IMR-90 (cell line): ENCODE data around the gene BARX1. TPM values are rescaled to one million over a fixed set of nuclear protein-coding genes. Genes with fewer than 3 reads are reported as not detected.

Experiments used
- ATAC-seq: fragments of 200-7000 bp; cut with Tn5 transposase; 2 replicates; pipeline ENCODE4 v1.9.1; 2020; ENCODE audit warnings: low read depth, mild to moderate bottlenecking, moderate library complexity
- BruUV-seq: library from RNA; stranded (reverse); fragments of 400-500 nt; replicated peaks from 2 replicates; lab custom pipeline; 2021; lab: Mats Ljungman, UMichigan
- CTCF ChIA-PET: fragments of 300-600 bp; formaldehyde crosslinking; extraction: SDS; loops from one replicate; lab custom pipeline; 2021; ENCODE audit warnings: antibody characterized with exemption; lab: Yijun Ruan, JAX
- POLR2A ChIA-PET: fragments of 300-600 bp; sonication (Branson Sonifier 250); formaldehyde crosslinking; loops from one replicate; lab custom pipeline; 2022; ENCODE audit warnings: antibody characterized with exemption; ENCODE audit not compliant: unreplicated experiment; lab: Charles Lee
- DNase-seq: peaks from one replicate; pipeline ENCODE4 v3.0.0; 2013
- H2AFZ ChIP-seq: replicated peaks from 2 replicates; pipeline ENCODE3; 2013; ENCODE audit warnings: low read length, mild to moderate bottlenecking; ENCODE audit not compliant: poor library complexity
- H2AK5ac ChIP-seq: 2 replicates; pipeline ENCODE4 v1.6.1; 2013; ENCODE audit warnings: low read depth, low read length, inconsistent platforms
- H2AK9ac ChIP-seq: replicated peaks from 2 replicates; pipeline ENCODE3; 2013; ENCODE audit warnings: mild to moderate bottlenecking, low read depth, low read length, moderate library complexity; ENCODE audit not compliant: poor library complexity
- H2BK120ac ChIP-seq: 2 replicates; pipeline ENCODE4 v1.6.1; 2013; ENCODE audit warnings: low read depth, low read length, inconsistent platforms
- H2BK15ac ChIP-seq: 3 replicates; pipeline ENCODE4 v1.6.1; 2013; ENCODE audit warnings: low read depth, low read length, inconsistent platforms
- H2BK20ac ChIP-seq: 2 replicates; pipeline ENCODE4 v1.6.1; 2013; ENCODE audit warnings: low read depth, mild to moderate bottlenecking, inconsistent platforms, low read length, moderate library complexity
- H2BK5ac ChIP-seq: 2 replicates; pipeline ENCODE4 v1.6.1; 2013; ENCODE audit warnings: mild to moderate bottlenecking, low read depth, low read length, inconsistent platforms; ENCODE audit not compliant: poor library complexity, severe bottlenecking
- H3K14ac ChIP-seq: replicated peaks from 2 replicates; pipeline ENCODE4 v1.6.1; 2013; ENCODE audit warnings: low read depth, low read length, inconsistent platforms
- H3K18ac ChIP-seq: 2 replicates; pipeline ENCODE4 v1.6.1; 2013; ENCODE audit warnings: low read depth, low read length, control low read depth
- H3K23ac ChIP-seq: 2 replicates; pipeline ENCODE4 v1.6.1; 2013; ENCODE audit warnings: low read depth, low read length, inconsistent platforms
- H3K27ac ChIP-seq: 2 replicates; pipeline ENCODE4 v1.5.1; 2013; ENCODE audit warnings: mild to moderate bottlenecking, control low read depth, low read length; ENCODE audit not compliant: insufficient read depth
- H3K27me3 ChIP-seq: 2 replicates; pipeline ENCODE4 v1.6.1; 2013; ENCODE audit warnings: low read length; ENCODE audit not compliant: control insufficient read depth, insufficient read depth
- H3K36me3 ChIP-seq: 2 replicates; pipeline ENCODE4 v1.6.1; 2013; ENCODE audit warnings: low read length, mixed read lengths; ENCODE audit not compliant: control insufficient read depth, insufficient read depth
- H3K4ac ChIP-seq: 2 replicates; pipeline ENCODE4 v1.6.1; 2013; ENCODE audit warnings: low read depth, low read length, inconsistent platforms
- H3K4me1 ChIP-seq: 2 replicates; pipeline ENCODE4 v1.6.1; 2013; ENCODE audit warnings: low read length, mixed read lengths; ENCODE audit not compliant: control insufficient read depth, insufficient read depth
- H3K4me2 ChIP-seq: 2 replicates; pipeline ENCODE4 v1.6.1; 2013; ENCODE audit warnings: low read depth, mild to moderate bottlenecking, control low read depth, low read length, moderate library complexity
- H3K4me3 ChIP-seq: 2 replicates; pipeline ENCODE4 v1.5.1; 2013; ENCODE audit warnings: low read depth, mild to moderate bottlenecking, control low read depth, low read length, moderate library complexity; ENCODE audit not compliant: insufficient read depth
- H3K56ac ChIP-seq: 2 replicates; pipeline ENCODE4 v1.6.1; 2013; ENCODE audit warnings: low read length, inconsistent platforms; ENCODE audit not compliant: insufficient read depth; ENCODE audit errors: extremely low read depth
- H3K79me1 ChIP-seq, 2 experiments: 2 replicates each; pipeline ENCODE4 v1.6.1; 2013; ENCODE audit warnings: low read length in 2 of 2, inconsistent platforms in 1 of 2, low read depth in 1 of 2
- H3K9ac ChIP-seq: 2 replicates; pipeline ENCODE4 v1.6.1; 2013; ENCODE audit warnings: low read depth, low read length, control low read depth
- H3K9me1 ChIP-seq: 2 replicates; pipeline ENCODE4 v1.6.1; 2013; ENCODE audit warnings: low read length, inconsistent platforms; ENCODE audit not compliant: insufficient read depth
- H3K9me3 ChIP-seq: 2 replicates; pipeline ENCODE4 v1.6.1; 2013; ENCODE audit warnings: low read length; ENCODE audit not compliant: control insufficient read depth, insufficient read depth
- H4K20me1 ChIP-seq: 2 replicates; pipeline ENCODE4 v1.6.1; 2013; ENCODE audit warnings: low read length, inconsistent platforms; ENCODE audit not compliant: insufficient read depth
- H4K5ac ChIP-seq: 2 replicates; pipeline ENCODE4 v1.6.1; 2013; ENCODE audit warnings: mild to moderate bottlenecking, low read depth, low read length, control low read depth
- H4K8ac ChIP-seq, 2 experiments: 2 replicates each; pipeline ENCODE4 v1.6.1; 2013; ENCODE audit warnings: low read depth in 2 of 2, low read length in 2 of 2, control low read depth in 1 of 2, inconsistent platforms in 1 of 2
- H4K91ac ChIP-seq: 2 replicates; pipeline ENCODE4 v1.6.1; 2013; ENCODE audit warnings: low read depth, low read length, inconsistent platforms; ENCODE audit not compliant: insufficient read depth
- MAFK ChIP-seq: IDR thresholded peaks from 2 replicates; pipeline ENCODE4 v1.6.1; 2012; ENCODE audit warnings: low read depth, low read length, improper control_type of control experiment
- MAZ ChIP-seq: IDR thresholded peaks from 2 replicates; pipeline ENCODE4 v1.6.1; 2012; ENCODE audit warnings: low read depth, mild to moderate bottlenecking, low read length, improper control_type of control experiment, moderate library complexity, borderline replicate concordance
- WGBS, 2 experiments: methylation state at CpG; one replicate each; pipeline versions ENCODE4 v1.1.5 to v1.1.7; 2013; ENCODE audit warnings: missing lambda C conversion rate in 2 of 2; ENCODE audit not compliant: insufficient read length in 1 of 2; ENCODE audit errors: extremely low coverage in 2 of 2; 5-methylcytosine and 5-hydroxymethylcytosine counted together
- dilution Hi-C: fragments of 300-500 bp; cut with HindIII; formaldehyde crosslinking; loops from one replicate; pipeline ENCODE4 v1.14.3; 2018; ENCODE audit warnings: low sequenced_read_pairs; ENCODE audit not compliant: unreplicated experiment
- in situ Hi-C: fragments of 300-500 bp; cut with MboI; formaldehyde crosslinking; loops from 3 replicates; pipeline ENCODE4 v1.14.3; 2019; ENCODE audit warnings: low sequenced_read_pairs, inconsistent platforms, mixed read lengths
- intact Hi-C: fragments of 100-400 bp; cut with micrococcal nuclease; formaldehyde crosslinking; loops from 2 replicates; pipeline ENCODE4 v1.10.0; 2022
- polyA plus RNA-seq, 3 experiments: library from polyadenylated mRNA; depleted of rRNA; stranded (reverse); fragments of >200 nt; gene quantifications; 2 replicates each; pipeline ENCODE4 v1.2.3, GENCODE V29; 2012; ENCODE audit warnings: low replicate concordance in 1 of 3
- total RNA-seq: library from RNA; depleted of rRNA; stranded (reverse); fragments of >200 nt; gene quantifications from 2 replicates; pipeline ENCODE4 v1.2.3, GENCODE V29; 2012

Gene BARX1
- total and polyA plus RNA-seq, 2 of the 4 experiments (the other 2 are of a cell fraction), result not detected

- ChIA-PET CTCF (no interaction called here), POLR2A (no interaction called here)
- peak; percentile 80 for TF ChIP-seq MAFK
- no peak for TF ChIP-seq MAZ
- Histone ChIP-seq H4K91ac (no peak overlapping the region), H3K23ac (no peak overlapping the region), H2AK5ac (no peak overlapping the region), H3K9ac (no peak overlapping the region), H2BK120ac (no peak overlapping the region), H3K4me2 (no peak overlapping the region), H2AK9ac (no peak overlapping the region), H3K79me1 (no peaks in the 10 kb centered on the region), H2BK5ac (no peak overlapping the region), H3K27ac (no peak overlapping the region), H3K9me3 (no peaks in the 10 kb centered on the region), H3K18ac (no peak overlapping the region), H3K36me3 (no peaks in the 10 kb centered on the region), H3K9me1 (no peaks in the 10 kb centered on the region), H3K14ac (no peak overlapping the region), H3K27me3 (no peaks in the 10 kb centered on the region), H4K20me1 (no peaks in the 10 kb centered on the region), H3K56ac (no peak overlapping the region), H2BK20ac (no peak overlapping the region), H2AFZ (no peak overlapping the region), H3K4ac (no peak overlapping the region), H4K8ac (no peak overlapping the region), H3K4me1 (no peaks in the 10 kb centered on the region), H4K5ac (no peak overlapping the region), H2BK15ac (no peak overlapping the region), H3K4me3 (no peak overlapping the region)
- in situ Hi-C loops, result no loop called here
- no peak for DNase-seq
- dilution Hi-C loops, result no loop called here
- no peak for ATAC-seq
- no TSS peak for BruUV-seq
- WGBS, 2 experiments, result no CpG with 5 or more reads among the region's 2 CpGs
- intact Hi-C loops, result no loop called here
Observed at GRCh38 chr9:93992830-93993229, 37.7 kb upstream of the BARX1 start.
